Measurements from ENCODE around the gene MPPED1.

- TF ChIP-seq CTCF (conservative IDR thresholded peaks at IDR 0.05 in 1 of 2, IDR thresholded peaks at IDR 0.05 in 1 of 2; ENCODE audit: low read depth in 1 of 2, low read length in 2 of 2), result no peak
- TF ChIP-seq EZH2 (IDR thresholded peaks at IDR 0.05; ENCODE audit: low read length, missing control alignments), result no peak
Measured at GRCh38 chr22:43423046-43423445, 11.2 kb downstream of the MPPED1 start.
